HEK293 (cell line): Measurements from ENCODE around the gene LTBP1.

ENCODE experiments used
- CTCF ChIA-PET: fragments of 350-600 bp; formaldehyde crosslinking; extraction: SDS; loops from one replicate; lab custom pipeline; 2021; ENCODE audit warnings: antibody characterized with exemption; lab: Yijun Ruan, JAX
- POLR2A ChIA-PET: fragments of 300-600 bp; formaldehyde crosslinking; extraction: SDS; loops from one replicate; lab custom pipeline; 2020; ENCODE audit warnings: antibody characterized with exemption, inconsistent platforms; lab: Yijun Ruan, JAX
- H3K27ac ChIP-seq: fragments of 200-500 bp; sonication (Bioruptor generic); 2 replicates; pipeline ENCODE4 v1.5.1; 2014; ENCODE audit warnings: low read depth, low read length, control low read depth, inconsistent platforms; ENCODE audit errors: extremely low read depth
- H3K36me3 ChIP-seq, 2 experiments: fragments of 200-500 bp in 1 of 2; sonication (Bioruptor generic) in 1 of 2; 1 replicate in 1 of 2; 2 replicates in 1 of 2; pipeline ENCODE4 v1.5.1; 2014 to 2017; ENCODE audit warnings: inconsistent platforms in 2 of 2, low read length in 2 of 2; ENCODE audit not compliant: control insufficient read depth in 2 of 2, insufficient read depth in 1 of 2
- H3K4me1 ChIP-seq: fragments of 200-500 bp; sonication (Bioruptor generic); 2 replicates; pipeline ENCODE4 v1.5.1; 2014; ENCODE audit warnings: mild to moderate bottlenecking, low read length, inconsistent platforms; ENCODE audit not compliant: control insufficient read depth, insufficient read depth
- H3K4me3 ChIP-seq: 2 replicates; pipeline ENCODE4 v1.5.1; 2011; ENCODE audit warnings: low read depth, mild to moderate bottlenecking, control low read depth, low read length, moderate library complexity
- H3K9me3 ChIP-seq: fragments of 200-500 bp; sonication (Bioruptor generic); 2 replicates; pipeline ENCODE4 v1.5.1; 2014; ENCODE audit warnings: low read depth, low read length, inconsistent platforms; ENCODE audit not compliant: control insufficient read depth, insufficient read depth
- CTCF ChIP-seq: fragments of 450-650 bp; formaldehyde crosslinking; IDR thresholded peaks from 2 replicates; pipeline ENCODE4 v1.5.1; 2016; ENCODE audit warnings: missing biosample characterization, missing genetic modification characterization
- ELK4 ChIP-seq: IDR thresholded peaks from 2 replicates; pipeline ENCODE4 v1.6.1; 2011; ENCODE audit warnings: mild to moderate bottlenecking, low read depth, low read length, borderline replicate concordance
- HOXD13 ChIP-seq: sonication (generic); formaldehyde crosslinking; IDR thresholded peaks from 2 replicates; pipeline ENCODE4 v1.8.0; 2022; ENCODE audit warnings: missing genetic modification reagents, borderline replicate concordance
- KLF9 ChIP-seq: fragments of 450-650 bp; formaldehyde crosslinking; IDR thresholded peaks from 2 replicates; pipeline ENCODE4 v1.5.1; 2016; ENCODE audit warnings: missing biosample characterization, missing genetic modification characterization, low read depth
- PATZ1 ChIP-seq: fragments of 450-650 bp; formaldehyde crosslinking; IDR thresholded peaks from 2 replicates; pipeline ENCODE4 v1.5.1; 2016; ENCODE audit warnings: missing biosample characterization, missing genetic modification characterization
- SCRT1 ChIP-seq: fragments of 450-650 bp; formaldehyde crosslinking; IDR thresholded peaks from 2 replicates; pipeline ENCODE4 v1.5.1; 2016; ENCODE audit warnings: missing biosample characterization, missing genetic modification characterization, borderline replicate concordance
- ZBTB48 ChIP-seq: fragments of 450-650 bp; formaldehyde crosslinking; IDR thresholded peaks from 2 replicates; pipeline ENCODE4 v1.5.1; 2016; ENCODE audit warnings: missing biosample characterization, missing genetic modification characterization
- ZBTB8A ChIP-seq: fragments of 450-650 bp; formaldehyde crosslinking; IDR thresholded peaks from 2 replicates; pipeline ENCODE4 v1.5.1; 2016; ENCODE audit warnings: missing biosample characterization, missing genetic modification characterization
- ZFP3 ChIP-seq: fragments of 450-650 bp; formaldehyde crosslinking; IDR thresholded peaks from 2 replicates; pipeline ENCODE4 v1.5.1; 2016; ENCODE audit warnings: low read depth, missing biosample characterization, missing genetic modification characterization
- ZNF121 ChIP-seq: fragments of 450-650 bp; formaldehyde crosslinking; IDR thresholded peaks from 2 replicates; pipeline ENCODE4 v1.5.1; 2016; ENCODE audit warnings: missing biosample characterization, missing genetic modification characterization
- ZNF585B ChIP-seq: fragments of 450-650 bp; formaldehyde crosslinking; IDR thresholded peaks from 2 replicates; pipeline ENCODE4 v1.5.1; 2016; ENCODE audit warnings: missing biosample characterization, missing genetic modification characterization
- ZNF791 ChIP-seq: fragments of 450-650 bp; formaldehyde crosslinking; IDR thresholded peaks from 2 replicates; pipeline ENCODE4 v1.5.1; 2016; ENCODE audit warnings: missing biosample characterization, missing genetic modification characterization
- ZNF830 ChIP-seq: fragments of 450-650 bp; IDR thresholded peaks from 2 replicates; pipeline ENCODE4 v1.5.0; 2018; ENCODE audit warnings: missing biosample characterization, missing genetic modification characterization, low read depth, mild to moderate bottlenecking, moderate library complexity
- ZSCAN5A ChIP-seq: fragments of 450-650 bp; formaldehyde crosslinking; IDR thresholded peaks from 2 replicates; pipeline ENCODE4 v1.5.1; 2016; ENCODE audit warnings: missing biosample characterization, missing genetic modification characterization

The LTBP1 gene

GRCh38 chr2:33344230-33344629, 397.5 kb downstream of the LTBP1 start:
- POLR2A ChIA-PET: no interaction called here
- H3K36me3 ChIP-seq: no peaks in the 10 kb centered on the region
- no peak overlapping the region for H3K27ac ChIP-seq
- no peaks in the 10 kb centered on the region for H3K4me1 ChIP-seq
- H3K4me3 ChIP-seq: no peak overlapping the region
- no peak for TF ChIP-seq ZNF585B (tag by site-specific recombination)
- CTCF ChIA-PET: interaction anchor here (0.7 kb wide), 1 partner anchor 65 kb away, joined by 3 read pairs; no protein-coding TSS in a partner anchor
- H3K9me3 ChIP-seq: no peaks in the 10 kb centered on the region

- no peaks in the 10 kb centered on the region; a peak in 1 of 3 replicates for H3K36me3 ChIP-seq
- CTCF ChIA-PET: interaction anchor here (1.1 to 1.9 kb wide), 2 partner anchors 9 to 25 kb away, joined by 4 to 6 read pairs; no protein-coding TSS in a partner anchor
Measured at GRCh38 chr2:33347856-33348255, 401.1 kb downstream of the LTBP1 start.

More at GRCh38 chr2:33347856-33348255, 401.1 kb downstream of the LTBP1 start:
- POLR2A ChIA-PET: interaction anchor here (0.6 kb wide), 1 partner anchor 31 kb away, joined by 3 read pairs; no protein-coding TSS in a partner anchor
- H3K4me3 ChIP-seq: no peak overlapping the region
- H3K27ac ChIP-seq: no peak overlapping the region
- no peak for TF ChIP-seq ZSCAN5A (tag by site-specific recombination)
- no peak for TF ChIP-seq ELK4
- no peak for TF ChIP-seq KLF9 (tag by site-specific recombination)
- no peak for TF ChIP-seq CTCF (tag by site-specific recombination)
- no peak for TF ChIP-seq ZNF791 (tag by site-specific recombination)
- no peak for TF ChIP-seq ZFP3 (tag by site-specific recombination)
- no peak for TF ChIP-seq SCRT1 (tag by site-specific recombination)
- no peak for TF ChIP-seq ZBTB8A (tag by site-specific recombination)
- no peak for TF ChIP-seq PATZ1 (tag by site-specific recombination)
- TF ChIP-seq HOXD13 (CRISPR knock-in tag): no peak
- no peak for TF ChIP-seq ZBTB48 (tag by site-specific recombination)
- TF ChIP-seq ZNF830: no peak
- no peak for TF ChIP-seq ZNF121
- no peaks in the 10 kb centered on the region for H3K4me1 ChIP-seq
- no peaks in the 10 kb centered on the region for H3K9me3 ChIP-seq
